K562 (cell line): ENCODE results near the gene PRF1. TPM values are rescaled to one million over a fixed set of nuclear protein-coding genes. Genes with fewer than 3 reads are reported as not detected.

Source experiments
- ATAC-seq: fragments of 200-7000 bp; cut with Tn5 transposase; 3 replicates; pipeline ENCODE4 v1.9.1; 2020; ENCODE audit warnings: moderate library complexity
- BruUV-seq: library from RNA; stranded (reverse); fragments of 400-500 nt; replicated peaks from 2 replicates; lab custom pipeline; 2021; lab: Mats Ljungman, UMichigan
- CTCF ChIA-PET: fragments of 300-600 bp; formaldehyde crosslinking; extraction: SDS; loops from one replicate; lab custom pipeline; 2021; ENCODE audit warnings: low intra/inter-chr PET ratio; lab: Yijun Ruan, JAX
- POLR2A ChIA-PET: fragments of 300-600, 350-650 bp; sonication (Branson Sonifier 250); formaldehyde crosslinking; extraction: SDS; loops from one replicate; lab custom pipeline; 2021; ENCODE audit warnings: antibody characterized with exemption, inconsistent platforms; lab: Yijun Ruan, JAX
- DNase-seq, 4 experiments: peaks; one replicate each; pipeline versions ENCODE4 v3.0.0 to v3.0.0-alpha.2; 2011 to 2018; ENCODE audit warnings: low spot score in 3 of 4, mixed read lengths in 3 of 4; ENCODE audit errors: extremely low read depth in 1 of 4
- FAIRE-seq: peaks from 2 replicates; lab custom pipeline; 2011; peaks lifted over from hg19 to GRCh38; lab: Jason Lieb, UNC
- H2AFZ ChIP-seq: 2 replicates; pipeline ENCODE4 v1.6.0; 2011; ENCODE audit warnings: low read depth, low read length, control low read depth, inconsistent platforms
- H3K27ac ChIP-seq: fragments of 200-600 bp; 3 replicates; pipeline ENCODE4 v1.8.0; 2011; ENCODE audit warnings: low read depth, mild to moderate bottlenecking, control low read depth, inconsistent platforms, low read length, moderate library complexity, mixed read lengths; ENCODE audit errors: extremely low read depth
- H3K27me3 ChIP-seq, 2 experiments: fragments of 300-600 bp in 1 of 2; 2 replicates in 1 of 2; 3 replicates in 1 of 2; pipeline versions ENCODE4 v1.6.0 to v1.8.0; 2011; ENCODE audit warnings: inconsistent platforms in 2 of 2, low read length in 2 of 2, mild to moderate bottlenecking in 1 of 2, mixed read lengths in 1 of 2, moderate library complexity in 1 of 2; ENCODE audit not compliant: control insufficient read depth in 2 of 2, insufficient read depth in 2 of 2
- H3K36me3 ChIP-seq: fragments of 300-600 bp; 3 replicates; pipeline ENCODE4 v1.8.0; 2011; ENCODE audit warnings: mild to moderate bottlenecking, low read length, inconsistent platforms; ENCODE audit not compliant: control insufficient read depth, insufficient read depth
- H3K4me1 ChIP-seq, 2 experiments: fragments of 200-600 bp in 1 of 2; replicated peaks in 1 of 2; 2 replicates in 1 of 2; 3 replicates in 1 of 2; pipeline versions ENCODE4 v1.5.1 to v1.8.0; 2011; ENCODE audit warnings: inconsistent platforms in 2 of 2, low read length in 2 of 2, mild to moderate bottlenecking in 1 of 2, mixed read lengths in 1 of 2, moderate library complexity in 1 of 2; ENCODE audit not compliant: control insufficient read depth in 2 of 2, insufficient read depth in 2 of 2
- H3K4me2 ChIP-seq: 2 replicates; pipeline ENCODE4 v1.6.1; 2011; ENCODE audit warnings: low read length, control low read depth, inconsistent platforms, mixed read lengths; ENCODE audit not compliant: insufficient read depth
- H3K4me3 ChIP-seq: fragments of 200-600 bp; sonication (generic), shearing (Covaris generic); 2 replicates; pipeline ENCODE4 v1.5.1; 2016; ENCODE audit warnings: control low read depth, inconsistent platforms
- H3K79me2 ChIP-seq: fragments of 200-600 bp; 3 replicates; pipeline ENCODE4 v1.8.0; 2011; ENCODE audit warnings: low read length, inconsistent platforms; ENCODE audit not compliant: control insufficient read depth, insufficient read depth
- H3K9ac ChIP-seq, 2 experiments: 2 replicates each; pipeline versions ENCODE4 v1.6.0 to v1.6.1; 2011; ENCODE audit warnings: low read depth in 2 of 2, low read length in 2 of 2, control low read depth in 1 of 2, inconsistent platforms in 1 of 2, mild to moderate bottlenecking in 1 of 2, mixed read lengths in 1 of 2; ENCODE audit not compliant: insufficient read depth in 1 of 2
- H3K9me1 ChIP-seq: one replicate; pipeline ENCODE4 v1.6.0; 2011; ENCODE audit warnings: inconsistent platforms, mild to moderate bottlenecking, low read length, moderate library complexity; ENCODE audit not compliant: control insufficient read depth, insufficient read depth
- H3K9me3 ChIP-seq: replicated peaks from 2 replicates; pipeline ENCODE4 v1.5.1; 2011; ENCODE audit warnings: low read depth, low read length, inconsistent platforms; ENCODE audit not compliant: control insufficient read depth, insufficient read depth
- H4K20me1 ChIP-seq: replicated peaks from 2 replicates; pipeline ENCODE4 v1.6.1; 2011; ENCODE audit warnings: low read length, inconsistent platforms, mixed read lengths; ENCODE audit not compliant: control insufficient read depth, insufficient read depth
- ESRRB ChIP-seq: fragments of 250-450 bp; sonication (Bioruptor Pico); IDR thresholded peaks from 2 replicates; pipeline ENCODE4 v1.5.0; 2020; ENCODE audit warnings: mild to moderate bottlenecking, moderate library complexity, borderline replicate concordance
- ETV5 ChIP-seq: sonication (generic); formaldehyde crosslinking; IDR thresholded peaks from 2 replicates; pipeline ENCODE4 v1.4.0; 2020; ENCODE audit warnings: low read depth, mild to moderate bottlenecking, missing genetic modification reagents
- RBM25 ChIP-seq: fragments of 200-400 bp; formaldehyde crosslinking; IDR thresholded peaks from 2 replicates; pipeline ENCODE4 v1.6.1; 2018; ENCODE audit warnings: low read length, low read depth, moderate library complexity; ENCODE audit not compliant: severe bottlenecking
- ZNF121 ChIP-seq: sonication (generic); formaldehyde crosslinking; conservative IDR thresholded peaks from 2 replicates; pipeline ENCODE4 v1.8.0; 2022; ENCODE audit warnings: missing genetic modification reagents
- WGBS: fragments of 100-300 bp; shearing (Covaris generic); methylation state at CpG from one replicate; pipeline ENCODE4 v1.1.6; 2016; ENCODE audit warnings: low coverage, mixed read lengths; ENCODE audit not compliant: insufficient coverage; ENCODE audit errors: missing lambda C conversion rate; 5-methylcytosine and 5-hydroxymethylcytosine counted together
- in situ Hi-C: fragments of 300-500 bp; cut with MboI; formaldehyde crosslinking; loops from 4 replicates; pipeline ENCODE4 v1.15.0; 2018; ENCODE audit warnings: inconsistent platforms, mixed read lengths
- intact Hi-C: fragments of 100-400 bp; cut with micrococcal nuclease; formaldehyde crosslinking; loops from 2 replicates; pipeline ENCODE4 v1.14.2; 2022
- polyA plus RNA-seq, 8 experiments: library from polyadenylated mRNA; depleted of rRNA in 4 of 8; stranded (reverse) in 5 of 8; unstranded in 3 of 8; fragments of >200 nt; fragmentation: Nextera tagmentation in 2 of 8; fragmentation: Illumina TruSeq in 1 of 8; extraction: Ambion mirVana in 2 of 8; extraction: Trizol in 1 of 8; gene quantifications; 2 replicates each; pipeline versions ENCODE4 v1.2.1 to v1.2.3, GENCODE V29; 2011 to 2014; ENCODE audit warnings: inconsistent platforms in 1 of 8, missing spikeins in 1 of 8
- total RNA-seq, 7 experiments: library from RNA; depleted of rRNA in 6 of 7; stranded (reverse); fragments of >200 nt in 6 of 7; fragmentation: Illumina TruSeq in 2 of 7; extraction: Trizol in 2 of 7; gene quantifications; 2 replicates each; pipeline versions ENCODE4 v1.2.1 to v1.2.3, GENCODE V29; 2011 to 2021; ENCODE audit warnings: low replicate concordance in 1 of 7

Gene PRF1
- total and polyA plus RNA-seq, 9 of the 15 experiments (the other 6 are each of a cell fraction or from before 2014, with no cell fraction given), result 3.8 to 8.6 (median 6.3) TPM

GRCh38 chr10:70599791-70600190 is 2.8 kb downstream of the PRF1 start (continued):
- TF ChIP-seq ESRRB (CRISPR knock-in tag), result no peak
- TF ChIP-seq, all 486 proteins: peak for 0

GRCh38 chr10:70599319-70599718 is 3.2 kb downstream of the PRF1 start:
- ChIA-PET POLR2A (no interaction called here), CTCF (no interaction called here)
- DNase-seq (no peak), FAIRE-seq (no peak), ATAC-seq (no peak)
- TF ChIP-seq RBM25 (peak; percentile 69), ETV5 (CRISPR knock-in tag) (no peak), ZNF121 (CRISPR knock-in tag) (peak; percentile 90)
- BruUV-seq, result no TSS peak
- Histone ChIP-seq H3K9me1 (no peaks in the 10 kb centered on the region), H3K4me3 (no peak overlapping the region), H3K4me1 (peaks cover 82 to 86% of the 10 kb centered on the region in 2 experiments), H3K27me3 (no peaks in the 10 kb centered on the region), H3K4me2 (no peak overlapping the region; the same call in 1 of the 2 replicates), H3K27ac (peak overlapping the region; percentile 5; the same call in 1 of the 3 replicates), H3K36me3 (no peaks in the 10 kb centered on the region), H3K9ac (peak overlapping the region in 1 of 2 experiments; percentile 81; a peak in 2 of 4 replicates), H4K20me1 (no peaks in the 10 kb centered on the region), H3K9me3 (no peaks in the 10 kb centered on the region), H2AFZ (peak overlapping the region; percentile 69), H3K79me2 (no peaks in the 10 kb centered on the region; the same call in 2 of the 3 replicates)
- 74% methylated on average over 8 of the region's 8 CpGs for WGBS
- intact Hi-C loops (no loop called here), in situ Hi-C loops (no loop called here)
